ENCODE results near the gene QRSL1. TPM values are rescaled to one million over a fixed set of nuclear protein-coding genes. Genes with fewer than 3 reads are reported as not detected.

The QRSL1 gene
- total RNA-seq, 1 donor: 16.0 TPM

DNA sequence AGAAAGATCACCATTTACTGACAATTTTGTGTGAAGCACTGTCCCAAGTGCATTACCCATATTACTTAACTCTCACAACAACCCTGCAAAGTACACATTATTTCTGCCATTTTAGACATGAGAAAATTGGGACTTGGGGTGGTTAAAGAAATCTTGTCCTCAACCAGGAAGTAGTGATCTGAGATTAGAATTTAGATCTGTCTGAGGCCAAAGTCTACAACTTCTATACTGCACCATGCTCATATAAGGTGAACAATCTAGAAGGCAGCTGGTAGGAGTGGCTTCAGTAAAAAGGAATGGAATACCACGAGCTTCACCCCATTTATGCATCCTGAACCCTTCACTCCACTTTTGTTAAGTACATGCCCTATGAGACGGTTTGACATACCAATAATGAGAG is 87.6 kb downstream of the QRSL1 start:
- no peak for DNase-seq (ENCODE audit: low read depth)
- TF ChIP-seq, protein P1, sequence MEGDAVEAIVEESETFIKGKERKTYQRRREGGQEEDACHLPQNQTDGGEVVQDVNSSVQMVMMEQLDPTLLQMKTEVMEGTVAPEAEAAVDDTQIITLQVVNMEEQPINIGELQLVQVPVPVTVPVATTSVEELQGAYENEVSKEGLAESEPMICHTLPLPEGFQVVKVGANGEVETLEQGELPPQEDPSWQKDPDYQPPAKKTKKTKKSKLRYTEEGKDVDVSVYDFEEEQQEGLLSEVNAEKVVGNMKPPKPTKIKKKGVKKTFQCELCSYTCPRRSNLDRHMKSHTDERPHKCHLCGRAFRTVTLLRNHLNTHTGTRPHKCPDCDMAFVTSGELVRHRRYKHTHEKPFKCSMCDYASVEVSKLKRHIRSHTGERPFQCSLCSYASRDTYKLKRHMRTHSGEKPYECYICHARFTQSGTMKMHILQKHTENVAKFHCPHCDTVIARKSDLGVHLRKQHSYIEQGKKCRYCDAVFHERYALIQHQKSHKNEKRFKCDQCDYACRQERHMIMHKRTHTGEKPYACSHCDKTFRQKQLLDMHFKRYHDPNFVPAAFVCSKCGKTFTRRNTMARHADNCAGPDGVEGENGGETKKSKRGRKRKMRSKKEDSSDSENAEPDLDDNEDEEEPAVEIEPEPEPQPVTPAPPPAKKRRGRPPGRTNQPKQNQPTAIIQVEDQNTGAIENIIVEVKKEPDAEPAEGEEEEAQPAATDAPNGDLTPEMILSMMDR (IDR thresholded peaks at IDR 0.05; ENCODE audit: insufficient read depth, low read depth, low read length): no peak
- no peak overlapping the region for H3K4me3 ChIP-seq (ENCODE audit: low read depth, low read length)

Small RNAs within 50 kb of the gene (small RNA-seq; reads per million reads assigned to genes)
- gene RNU6-527P: not detected

Other genes starting within 250 kb of the QRSL1 start
- 7.1 and 8.2 TPM in 2 replicates for gene RTN4IP1, start 80 bp upstream of the QRSL1 start, total RNA-seq